ENCODE results near the gene EXOG. TPM values are rescaled to one million over a fixed set of nuclear protein-coding genes. Genes with fewer than 3 reads are reported as not detected.
A peak's percentile ranks its signal among the peaks of the same experiment; 100 is the strongest.

Gene EXOG
- total RNA-seq, 1 experiment from 2014 or later: 8.6 TPM

GRCh38 chr3:38544926-38545325 is 48.8 kb downstream of the EXOG start:
- no peak for DNase-seq (ENCODE audit: low read depth)

GRCh38 chr3:38545550-38545949 is 49.4 kb downstream of the EXOG start:
- DNase-seq (ENCODE audit: low read depth): no peak

- no peak for DNase-seq (ENCODE audit: low read depth)
These were observed 49.8 kb downstream of the EXOG start for GRCh38 chr3:38545983-38546382.

GRCh38 chr3:38548154-38548931 is 52.2 kb downstream of the EXOG start:
- peak; percentile 80 for DNase-seq (ENCODE audit: low read depth)

- DNase-seq (ENCODE audit: low read depth): no peak
These were observed 52.9 kb downstream of the EXOG start for GRCh38 chr3:38549082-38549481.

GRCh38 chr3:38549486-38549885 is 53.3 kb downstream of the EXOG start:
- DNase-seq (ENCODE audit: low read depth): no peak

- DNase-seq (ENCODE audit: low read depth): no peak
These were observed 54.1 kb downstream of the EXOG start for GRCh38 chr3:38549957-38550840.

- DNase-seq (ENCODE audit: low read depth): no peak
These were observed 55.1 kb downstream of the EXOG start for GRCh38 chr3:38551026-38551832.

- DNase-seq (ENCODE audit: low read depth): no peak
These were observed 56.2 kb downstream of the EXOG start for GRCh38 chr3:38552364-38552763.

GRCh38 chr3:38553071-38553470 is 56.9 kb downstream of the EXOG start:
- no peak for DNase-seq (ENCODE audit: low read depth)

- no peak for DNase-seq (ENCODE audit: low read depth)
These were observed 58.1 kb downstream of the EXOG start for GRCh38 chr3:38554127-38554827.

GRCh38 chr3:38555149-38555840 is 59.2 kb downstream of the EXOG start:
- no peak for DNase-seq (ENCODE audit: low read depth)

GRCh38 chr3:38555926-38556325 is 59.8 kb downstream of the EXOG start:
- DNase-seq (ENCODE audit: low read depth): no peak

- no peak for DNase-seq (ENCODE audit: low read depth)
These were observed 60.7 kb downstream of the EXOG start for GRCh38 chr3:38556640-38557358.

GRCh38 chr3:38558864-38559263 is 62.7 kb downstream of the EXOG start:
- DNase-seq (ENCODE audit: low read depth): no peak

- no peak for DNase-seq (ENCODE audit: low read depth)
These were observed 64.1 kb downstream of the EXOG start for GRCh38 chr3:38560284-38560683.

GRCh38 chr3:38560996-38561717 is 65.0 kb downstream of the EXOG start:
- no peak for DNase-seq (ENCODE audit: low read depth)

GRCh38 chr3:38561746-38562466 is 65.8 kb downstream of the EXOG start:
- no peak for DNase-seq (ENCODE audit: low read depth)

Data from HT1080 (cell line).